Right atrium auricular region (tissue), 2 donors: Measurements from ENCODE around the gene GMDS. TPM values are rescaled to one million over a fixed set of nuclear protein-coding genes. Genes with fewer than 3 reads are reported as not detected.
A peak's percentile ranks its signal among the peaks of the same experiment; 100 is the strongest.

Source experiments
- DNase-seq: peaks from one replicate; pipeline ENCODE4 v3.0.0-alpha.2; 2019; ENCODE audit warnings: low spot score
- H3K27ac ChIP-seq, 2 donors: fragments of 200-600 bp; sonication (generic); 1 replicate in 1 of 2; 2 replicates in 1 of 2; pipeline ENCODE4 v1.5.1; 2016 to 2019
- H3K27me3 ChIP-seq, 2 donors: fragments of 200-600 bp; sonication (generic); one replicate each; pipeline versions ENCODE4 v1.5.1 to v1.6.0; 2017 to 2019
- H3K36me3 ChIP-seq: fragments of 200-600 bp; sonication (generic); one replicate; pipeline ENCODE4 v1.5.1; 2016
- H3K4me1 ChIP-seq, 2 donors: fragments of 200-600 bp; sonication (generic); one replicate each; pipeline versions ENCODE4 v1.5.1 to v1.6.0; 2017 to 2019
- H3K4me3 ChIP-seq, 2 donors: fragments of 200-600 bp; sonication (generic); 1 replicate in 1 of 2; 2 replicates in 1 of 2; pipeline ENCODE4 v1.5.1; 2017 to 2019; ENCODE audit warnings: mild to moderate bottlenecking in 1 of 2, moderate library complexity in 1 of 2
- H3K9me3 ChIP-seq, 2 donors: fragments of 200-600 bp; sonication (generic); one replicate each; pipeline ENCODE4 v1.5.1; 2019
- total RNA-seq, 2 donors: library from RNA; depleted of rRNA; stranded (reverse); fragments of >200 nt; gene quantifications; one replicate each; pipeline ENCODE4 v1.1.0, GENCODE V29; 2016
- TF ChIP-seq, protein P1 (sequence below), 2 donors: fragments of 200-600 bp; sonication (generic); IDR thresholded peaks; one replicate each; pipeline ENCODE4 v1.5.1; 2019; ENCODE audit warnings: antibody characterized with exemption in 2 of 2

The GMDS gene
- total RNA-seq, 2 donors from 2014 or later = 11.1 to 11.8 TPM

- no peak overlapping the region for H3K27ac ChIP-seq
- no peaks in the 10 kb centered on the region for H3K9me3 ChIP-seq
- H3K27me3 ChIP-seq = no peaks in the 10 kb centered on the region
- no peaks in the 10 kb centered on the region for H3K36me3 ChIP-seq
- H3K4me1 ChIP-seq = no peaks in the 10 kb centered on the region
- DNase-seq = no peak
- H3K4me3 ChIP-seq = no peak overlapping the region
- TF ChIP-seq, protein P1, sequence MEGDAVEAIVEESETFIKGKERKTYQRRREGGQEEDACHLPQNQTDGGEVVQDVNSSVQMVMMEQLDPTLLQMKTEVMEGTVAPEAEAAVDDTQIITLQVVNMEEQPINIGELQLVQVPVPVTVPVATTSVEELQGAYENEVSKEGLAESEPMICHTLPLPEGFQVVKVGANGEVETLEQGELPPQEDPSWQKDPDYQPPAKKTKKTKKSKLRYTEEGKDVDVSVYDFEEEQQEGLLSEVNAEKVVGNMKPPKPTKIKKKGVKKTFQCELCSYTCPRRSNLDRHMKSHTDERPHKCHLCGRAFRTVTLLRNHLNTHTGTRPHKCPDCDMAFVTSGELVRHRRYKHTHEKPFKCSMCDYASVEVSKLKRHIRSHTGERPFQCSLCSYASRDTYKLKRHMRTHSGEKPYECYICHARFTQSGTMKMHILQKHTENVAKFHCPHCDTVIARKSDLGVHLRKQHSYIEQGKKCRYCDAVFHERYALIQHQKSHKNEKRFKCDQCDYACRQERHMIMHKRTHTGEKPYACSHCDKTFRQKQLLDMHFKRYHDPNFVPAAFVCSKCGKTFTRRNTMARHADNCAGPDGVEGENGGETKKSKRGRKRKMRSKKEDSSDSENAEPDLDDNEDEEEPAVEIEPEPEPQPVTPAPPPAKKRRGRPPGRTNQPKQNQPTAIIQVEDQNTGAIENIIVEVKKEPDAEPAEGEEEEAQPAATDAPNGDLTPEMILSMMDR (IDR thresholded peaks at IDR 0.05) = no peak
Measured at GRCh38 chr6:1587977-1588376, 657.4 kb downstream of the GMDS start.

- TF ChIP-seq, protein P1 (IDR thresholded peaks at IDR 0.05) = no peak
- H3K36me3 ChIP-seq = no peaks in the 10 kb centered on the region
- H3K27ac ChIP-seq = no peak overlapping the region
- DNase-seq = no peak
- no peaks in the 10 kb centered on the region for H3K4me1 ChIP-seq
- no peak overlapping the region for H3K4me3 ChIP-seq
- no peaks in the 10 kb centered on the region for H3K27me3 ChIP-seq
- H3K9me3 ChIP-seq = no peaks in the 10 kb centered on the region
Measured at GRCh38 chr6:1587546-1587945, 657.9 kb downstream of the GMDS start.

- Histone ChIP-seq H3K27me3 (no peaks in the 10 kb centered on the region), H3K27ac (no peak overlapping the region), H3K4me3 (no peak overlapping the region), H3K4me1 (no peaks in the 10 kb centered on the region), H3K36me3 (no peaks in the 10 kb centered on the region), H3K9me3 (no peaks in the 10 kb centered on the region)
- TF ChIP-seq, protein P1 (IDR thresholded peaks at IDR 0.05) = no peak
- no peak for DNase-seq
Measured at GRCh38 chr6:1586861-1587450, 658.4 kb downstream of the GMDS start.

DNA sequence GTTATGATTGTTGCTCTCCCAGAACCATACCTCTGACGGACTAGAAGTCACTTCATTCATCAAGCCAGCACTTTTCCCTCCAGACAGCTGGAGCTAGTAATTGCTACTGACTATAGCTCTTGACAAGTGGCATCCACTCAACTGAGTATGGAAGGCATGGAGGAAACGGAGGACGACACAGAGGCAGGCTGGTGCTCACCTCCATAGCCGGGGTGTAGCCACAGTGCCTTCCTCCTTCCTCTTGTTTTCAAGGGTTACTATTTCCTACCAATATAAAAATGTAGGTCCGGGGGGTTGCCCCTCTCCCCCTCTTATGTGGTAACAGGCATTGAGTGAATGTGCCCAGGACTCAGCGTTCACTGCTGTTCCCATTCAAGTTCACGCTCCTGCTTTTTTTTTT is 659.1 kb downstream of the GMDS start:
- Histone ChIP-seq H3K4me3 (no peak overlapping the region), H3K27ac (no peak overlapping the region), H3K27me3 (no peaks in the 10 kb centered on the region), H3K9me3 (no peaks in the 10 kb centered on the region), H3K4me1 (no peaks in the 10 kb centered on the region), H3K36me3 (no peaks in the 10 kb centered on the region)
- DNase-seq = peak; percentile 42
- TF ChIP-seq, protein P1 (IDR thresholded peaks at IDR 0.05) = no peak

DNA sequence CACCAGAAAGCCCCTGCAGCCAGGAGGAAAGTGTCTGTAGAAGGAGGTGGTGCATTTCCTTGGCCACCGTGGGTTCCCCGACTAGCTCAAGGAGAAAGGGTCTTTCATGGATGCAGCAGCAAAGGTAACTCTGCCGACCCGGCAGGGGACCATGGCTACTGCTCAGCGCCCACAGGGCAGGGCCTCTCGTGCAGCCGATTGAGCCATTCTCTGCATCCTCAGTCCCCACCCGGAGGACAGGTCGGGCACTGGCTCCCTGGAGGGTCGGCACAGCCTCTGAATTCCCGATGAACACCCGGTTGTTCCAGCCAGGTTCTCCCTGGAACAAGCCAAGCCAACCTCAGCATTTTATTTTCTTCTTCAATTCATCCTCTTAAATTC is 659.7 kb downstream of the GMDS start:
- Histone ChIP-seq H3K9me3 (no peaks in the 10 kb centered on the region), H3K27me3 (no peaks in the 10 kb centered on the region), H3K36me3 (no peaks in the 10 kb centered on the region), H3K4me1 (no peaks in the 10 kb centered on the region), H3K4me3 (no peak overlapping the region), H3K27ac (no peak overlapping the region)
- peak; percentile 53 for DNase-seq
- TF ChIP-seq, protein P1 (IDR thresholded peaks at IDR 0.05) = no peak
